K562 (cell line): Measurements from ENCODE around the gene SLA2. TPM values are rescaled to one million over a fixed set of nuclear protein-coding genes. Genes with fewer than 3 reads are reported as not detected.

Source experiments
- EGR1 ChIP-seq: fragments of 450-650 bp; conservative IDR thresholded peaks from 2 replicates; pipeline ENCODE4 v1.6.1; 2017; ENCODE audit warnings: mild to moderate bottlenecking
- HDAC1 ChIP-seq, 2 experiments: fragments of 450-650 bp; IDR thresholded peaks; 2 replicates each; pipeline ENCODE4 v1.6.1; 2016 to 2017; ENCODE audit warnings: inconsistent platforms in 1 of 2, mild to moderate bottlenecking in 1 of 2, moderate library complexity in 1 of 2
- MTA3 ChIP-seq: fragments of 450-650 bp; formaldehyde crosslinking; IDR thresholded peaks from 2 replicates; pipeline ENCODE4 v1.6.1; 2017; ENCODE audit warnings: mild to moderate bottlenecking, borderline replicate concordance
- RBFOX2 ChIP-seq: fragments of 200-400 bp; formaldehyde crosslinking; IDR thresholded peaks from 2 replicates; pipeline ENCODE4 v1.6.1; 2017; ENCODE audit warnings: low read depth, mild to moderate bottlenecking, low read length, moderate library complexity
- U2AF1 ChIP-seq: fragments of 200-400 bp; formaldehyde crosslinking; optimal IDR thresholded peaks from 2 replicates; pipeline ENCODE3; 2017; ENCODE audit warnings: mild to moderate bottlenecking, low read depth, low read length, moderate library complexity
- ZBTB7A ChIP-seq: IDR thresholded peaks from 2 replicates; pipeline ENCODE4 v1.6.1; 2011; ENCODE audit warnings: low read depth, mild to moderate bottlenecking, low read length, moderate library complexity, borderline replicate concordance; ENCODE audit not compliant: control insufficient read depth
- ZNF583 ChIP-seq: fragments of 250-450 bp; sonication (Bioruptor Pico); IDR thresholded peaks from 2 replicates; pipeline ENCODE4 v1.4.0; 2020
- polyA plus RNA-seq, 8 experiments: library from polyadenylated mRNA; depleted of rRNA in 4 of 8; stranded (reverse) in 5 of 8; unstranded in 3 of 8; fragments of >200 nt; fragmentation: Nextera tagmentation in 2 of 8; fragmentation: Illumina TruSeq in 1 of 8; extraction: Ambion mirVana in 2 of 8; extraction: Trizol in 1 of 8; gene quantifications; 2 replicates each; pipeline versions ENCODE4 v1.2.1 to v1.2.3, GENCODE V29; 2011 to 2014; ENCODE audit warnings: inconsistent platforms in 1 of 8, missing spikeins in 1 of 8
- total RNA-seq, 7 experiments: library from RNA; depleted of rRNA in 6 of 7; stranded (reverse); fragments of >200 nt in 6 of 7; fragmentation: Illumina TruSeq in 2 of 7; extraction: Trizol in 2 of 7; gene quantifications; 2 replicates each; pipeline versions ENCODE4 v1.2.1 to v1.2.3, GENCODE V29; 2011 to 2021; ENCODE audit warnings: low replicate concordance in 1 of 7
- TF ChIP-seq, protein P1 (sequence below): fragments of 200-800 bp; sonication (Bioruptor generic); IDR thresholded peaks from 2 replicates; pipeline ENCODE4 v1.6.1; 2017; ENCODE audit warnings: missing genetic modification characterization, missing compliant biosample characterization
- TF ChIP-seq, protein P2 (sequence below), 2 experiments: fragments of 450-650 bp in 1 of 2; sonication (generic) in 1 of 2; formaldehyde crosslinking in 1 of 2; IDR thresholded peaks; 2 replicates each; pipeline versions ENCODE4 v1.7.1 to v1.9.0; 2016 to 2022; ENCODE audit warnings: inconsistent platforms in 1 of 2, mild to moderate bottlenecking in 1 of 2, missing genetic modification reagents in 1 of 2
- TF ChIP-seq, protein P3 (sequence below): fragments of 450-650 bp; IDR thresholded peaks from 2 replicates; pipeline ENCODE4 v1.6.1; 2016

SLA2 gene
- total and polyA plus RNA-seq, 9 of the 15 experiments (the other 6 are each of a cell fraction or from before 2014, with no cell fraction given) = 0.07 TPM; not detected in 7

DNA sequence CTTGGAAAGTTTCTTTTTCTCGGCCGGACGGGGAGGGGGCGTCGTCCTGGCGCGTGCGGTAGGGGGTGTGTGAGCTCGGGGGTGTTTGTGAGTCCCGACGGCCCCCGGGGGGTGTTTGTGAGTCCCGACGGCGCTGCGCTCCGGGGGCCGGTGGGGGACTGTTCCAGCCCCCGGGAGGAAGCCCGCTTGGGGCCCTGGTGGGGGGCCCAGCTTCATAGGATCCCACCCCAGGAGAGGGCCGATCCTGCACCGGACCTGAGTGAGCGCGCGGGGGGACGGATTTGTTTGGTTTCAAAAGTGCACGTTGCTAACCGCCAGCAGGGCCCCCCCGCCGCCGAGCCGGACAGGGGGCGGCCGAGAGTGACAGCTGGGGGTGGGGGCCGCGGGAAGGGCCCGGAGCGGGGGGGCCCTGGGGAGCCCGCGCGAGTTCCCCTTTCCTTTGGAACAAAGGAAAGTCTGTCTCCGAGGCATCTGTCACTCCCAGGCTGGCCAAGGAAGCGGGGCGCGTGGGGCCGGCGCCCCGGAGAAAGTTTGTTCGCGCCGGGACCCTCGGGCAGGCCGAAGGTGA is 72.1 kb downstream of the SLA2 start (continued):
- TF ChIP-seq, protein P1, sequence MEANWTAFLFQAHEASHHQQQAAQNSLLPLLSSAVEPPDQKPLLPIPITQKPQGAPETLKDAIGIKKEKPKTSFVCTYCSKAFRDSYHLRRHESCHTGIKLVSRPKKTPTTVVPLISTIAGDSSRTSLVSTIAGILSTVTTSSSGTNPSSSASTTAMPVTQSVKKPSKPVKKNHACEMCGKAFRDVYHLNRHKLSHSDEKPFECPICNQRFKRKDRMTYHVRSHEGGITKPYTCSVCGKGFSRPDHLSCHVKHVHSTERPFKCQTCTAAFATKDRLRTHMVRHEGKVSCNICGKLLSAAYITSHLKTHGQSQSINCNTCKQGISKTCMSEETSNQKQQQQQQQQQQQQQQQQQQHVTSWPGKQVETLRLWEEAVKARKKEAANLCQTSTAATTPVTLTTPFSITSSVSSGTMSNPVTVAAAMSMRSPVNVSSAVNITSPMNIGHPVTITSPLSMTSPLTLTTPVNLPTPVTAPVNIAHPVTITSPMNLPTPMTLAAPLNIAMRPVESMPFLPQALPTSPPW = peak; percentile 86
- 0 out of 4 replicates have a peak, but pooled peaks of 1 of the 2 experiments have one; percentile 37 for TF ChIP-seq HDAC1 (IDR thresholded peaks at IDR 0.05)
- TF ChIP-seq RBFOX2 = peak; percentile 30; the same call in 1 of the 2 replicates
- no peak for TF ChIP-seq MTA3
- no peak for TF ChIP-seq ZNF583 (CRISPR knock-in tag)
- peak; percentile 10 for TF ChIP-seq U2AF1
- TF ChIP-seq, protein P2, sequence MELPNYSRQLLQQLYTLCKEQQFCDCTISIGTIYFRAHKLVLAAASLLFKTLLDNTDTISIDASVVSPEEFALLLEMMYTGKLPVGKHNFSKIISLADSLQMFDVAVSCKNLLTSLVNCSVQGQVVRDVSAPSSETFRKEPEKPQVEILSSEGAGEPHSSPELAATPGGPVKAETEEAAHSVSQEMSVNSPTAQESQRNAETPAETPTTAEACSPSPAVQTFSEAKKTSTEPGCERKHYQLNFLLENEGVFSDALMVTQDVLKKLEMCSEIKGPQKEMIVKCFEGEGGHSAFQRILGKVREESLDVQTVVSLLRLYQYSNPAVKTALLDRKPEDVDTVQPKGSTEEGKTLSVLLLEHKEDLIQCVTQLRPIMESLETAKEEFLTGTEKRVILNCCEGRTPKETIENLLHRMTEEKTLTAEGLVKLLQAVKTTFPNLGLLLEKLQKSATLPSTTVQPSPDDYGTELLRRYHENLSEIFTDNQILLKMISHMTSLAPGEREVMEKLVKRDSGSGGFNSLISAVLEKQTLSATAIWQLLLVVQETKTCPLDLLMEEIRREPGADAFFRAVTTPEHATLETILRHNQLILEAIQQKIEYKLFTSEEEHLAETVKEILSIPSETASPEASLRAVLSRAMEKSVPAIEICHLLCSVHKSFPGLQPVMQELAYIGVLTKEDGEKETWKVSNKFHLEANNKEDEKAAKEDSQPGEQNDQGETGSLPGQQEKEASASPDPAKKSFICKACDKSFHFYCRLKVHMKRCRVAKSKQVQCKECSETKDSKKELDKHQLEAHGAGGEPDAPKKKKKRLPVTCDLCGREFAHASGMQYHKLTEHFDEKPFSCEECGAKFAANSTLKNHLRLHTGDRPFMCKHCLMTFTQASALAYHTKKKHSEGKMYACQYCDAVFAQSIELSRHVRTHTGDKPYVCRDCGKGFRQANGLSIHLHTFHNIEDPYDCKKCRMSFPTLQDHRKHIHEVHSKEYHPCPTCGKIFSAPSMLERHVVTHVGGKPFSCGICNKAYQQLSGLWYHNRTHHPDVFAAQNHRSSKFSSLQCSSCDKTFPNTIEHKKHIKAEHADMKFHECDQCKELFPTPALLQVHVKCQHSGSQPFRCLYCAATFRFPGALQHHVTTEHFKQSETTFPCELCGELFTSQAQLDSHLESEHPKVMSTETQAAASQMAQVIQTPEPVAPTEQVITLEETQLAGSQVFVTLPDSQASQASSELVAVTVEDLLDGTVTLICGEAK (IDR thresholded peaks at IDR 0.05) = peak; percentile 40
- TF ChIP-seq, protein P2 (CRISPR knock-in tag; IDR thresholded peaks at IDR 0.05) = no peak
- TF ChIP-seq, protein P3, sequence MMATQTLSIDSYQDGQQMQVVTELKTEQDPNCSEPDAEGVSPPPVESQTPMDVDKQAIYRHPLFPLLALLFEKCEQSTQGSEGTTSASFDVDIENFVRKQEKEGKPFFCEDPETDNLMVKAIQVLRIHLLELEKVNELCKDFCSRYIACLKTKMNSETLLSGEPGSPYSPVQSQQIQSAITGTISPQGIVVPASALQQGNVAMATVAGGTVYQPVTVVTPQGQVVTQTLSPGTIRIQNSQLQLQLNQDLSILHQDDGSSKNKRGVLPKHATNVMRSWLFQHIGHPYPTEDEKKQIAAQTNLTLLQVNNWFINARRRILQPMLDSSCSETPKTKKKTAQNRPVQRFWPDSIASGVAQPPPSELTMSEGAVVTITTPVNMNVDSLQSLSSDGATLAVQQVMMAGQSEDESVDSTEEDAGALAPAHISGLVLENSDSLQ = peak; percentile 90
- TF ChIP-seq EGR1 = peak; percentile 37; the same call in 1 of the 2 replicates
- peak; percentile 69; the same call in 1 of the 2 replicates for TF ChIP-seq ZBTB7A
